IMR-90 (cell line): Measurements from ENCODE around the gene ITPKB. TPM values are rescaled to one million over a fixed set of nuclear protein-coding genes. Genes with fewer than 3 reads are reported as not detected.

ENCODE experiments used
- ATAC-seq: fragments of 200-7000 bp; cut with Tn5 transposase; 2 replicates; pipeline ENCODE4 v1.9.1; 2020; ENCODE audit warnings: low read depth, mild to moderate bottlenecking, moderate library complexity
- BruUV-seq: library from RNA; stranded (reverse); fragments of 400-500 nt; replicated peaks from 2 replicates; lab custom pipeline; 2021; lab: Mats Ljungman, UMichigan
- CTCF ChIA-PET: fragments of 300-600 bp; formaldehyde crosslinking; extraction: SDS; loops from one replicate; lab custom pipeline; 2021; ENCODE audit warnings: antibody characterized with exemption; lab: Yijun Ruan, JAX
- POLR2A ChIA-PET: fragments of 300-600 bp; sonication (Branson Sonifier 250); formaldehyde crosslinking; loops from one replicate; lab custom pipeline; 2022; ENCODE audit warnings: antibody characterized with exemption; ENCODE audit not compliant: unreplicated experiment; lab: Charles Lee
- DNase-seq: peaks from one replicate; pipeline ENCODE4 v3.0.0; 2013
- H2AFZ ChIP-seq: replicated peaks from 2 replicates; pipeline ENCODE3; 2013; ENCODE audit warnings: low read length, mild to moderate bottlenecking; ENCODE audit not compliant: poor library complexity
- H2AK5ac ChIP-seq: 2 replicates; pipeline ENCODE4 v1.6.1; 2013; ENCODE audit warnings: low read depth, low read length, inconsistent platforms
- H2AK9ac ChIP-seq: replicated peaks from 2 replicates; pipeline ENCODE3; 2013; ENCODE audit warnings: mild to moderate bottlenecking, low read depth, low read length, moderate library complexity; ENCODE audit not compliant: poor library complexity
- H2BK120ac ChIP-seq: 2 replicates; pipeline ENCODE4 v1.6.1; 2013; ENCODE audit warnings: low read depth, low read length, inconsistent platforms
- H2BK15ac ChIP-seq: 3 replicates; pipeline ENCODE4 v1.6.1; 2013; ENCODE audit warnings: low read depth, low read length, inconsistent platforms
- H2BK20ac ChIP-seq: 2 replicates; pipeline ENCODE4 v1.6.1; 2013; ENCODE audit warnings: low read depth, mild to moderate bottlenecking, inconsistent platforms, low read length, moderate library complexity
- H2BK5ac ChIP-seq: 2 replicates; pipeline ENCODE4 v1.6.1; 2013; ENCODE audit warnings: mild to moderate bottlenecking, low read depth, low read length, inconsistent platforms; ENCODE audit not compliant: poor library complexity, severe bottlenecking
- H3K14ac ChIP-seq: replicated peaks from 2 replicates; pipeline ENCODE4 v1.6.1; 2013; ENCODE audit warnings: low read depth, low read length, inconsistent platforms
- H3K18ac ChIP-seq: 2 replicates; pipeline ENCODE4 v1.6.1; 2013; ENCODE audit warnings: low read depth, low read length, control low read depth
- H3K23ac ChIP-seq: 2 replicates; pipeline ENCODE4 v1.6.1; 2013; ENCODE audit warnings: low read depth, low read length, inconsistent platforms
- H3K27ac ChIP-seq: 2 replicates; pipeline ENCODE4 v1.5.1; 2013; ENCODE audit warnings: mild to moderate bottlenecking, control low read depth, low read length; ENCODE audit not compliant: insufficient read depth
- H3K27me3 ChIP-seq: 2 replicates; pipeline ENCODE4 v1.6.1; 2013; ENCODE audit warnings: low read length; ENCODE audit not compliant: control insufficient read depth, insufficient read depth
- H3K36me3 ChIP-seq: 2 replicates; pipeline ENCODE4 v1.6.1; 2013; ENCODE audit warnings: low read length, mixed read lengths; ENCODE audit not compliant: control insufficient read depth, insufficient read depth
- H3K4ac ChIP-seq: 2 replicates; pipeline ENCODE4 v1.6.1; 2013; ENCODE audit warnings: low read depth, low read length, inconsistent platforms
- H3K4me1 ChIP-seq: 2 replicates; pipeline ENCODE4 v1.6.1; 2013; ENCODE audit warnings: low read length, mixed read lengths; ENCODE audit not compliant: control insufficient read depth, insufficient read depth
- H3K4me2 ChIP-seq: 2 replicates; pipeline ENCODE4 v1.6.1; 2013; ENCODE audit warnings: low read depth, mild to moderate bottlenecking, control low read depth, low read length, moderate library complexity
- H3K4me3 ChIP-seq: 2 replicates; pipeline ENCODE4 v1.5.1; 2013; ENCODE audit warnings: low read depth, mild to moderate bottlenecking, control low read depth, low read length, moderate library complexity; ENCODE audit not compliant: insufficient read depth
- H3K56ac ChIP-seq: 2 replicates; pipeline ENCODE4 v1.6.1; 2013; ENCODE audit warnings: low read length, inconsistent platforms; ENCODE audit not compliant: insufficient read depth; ENCODE audit errors: extremely low read depth
- H3K79me1 ChIP-seq, 2 experiments: 2 replicates each; pipeline ENCODE4 v1.6.1; 2013; ENCODE audit warnings: low read length in 2 of 2, inconsistent platforms in 1 of 2, low read depth in 1 of 2
- H3K9ac ChIP-seq: 2 replicates; pipeline ENCODE4 v1.6.1; 2013; ENCODE audit warnings: low read depth, low read length, control low read depth
- H3K9me1 ChIP-seq: 2 replicates; pipeline ENCODE4 v1.6.1; 2013; ENCODE audit warnings: low read length, inconsistent platforms; ENCODE audit not compliant: insufficient read depth
- H3K9me3 ChIP-seq: 2 replicates; pipeline ENCODE4 v1.6.1; 2013; ENCODE audit warnings: low read length; ENCODE audit not compliant: control insufficient read depth, insufficient read depth
- H4K20me1 ChIP-seq: 2 replicates; pipeline ENCODE4 v1.6.1; 2013; ENCODE audit warnings: low read length, inconsistent platforms; ENCODE audit not compliant: insufficient read depth
- H4K5ac ChIP-seq: 2 replicates; pipeline ENCODE4 v1.6.1; 2013; ENCODE audit warnings: mild to moderate bottlenecking, low read depth, low read length, control low read depth
- H4K8ac ChIP-seq, 2 experiments: 2 replicates each; pipeline ENCODE4 v1.6.1; 2013; ENCODE audit warnings: low read depth in 2 of 2, low read length in 2 of 2, control low read depth in 1 of 2, inconsistent platforms in 1 of 2
- H4K91ac ChIP-seq: 2 replicates; pipeline ENCODE4 v1.6.1; 2013; ENCODE audit warnings: low read depth, low read length, inconsistent platforms; ENCODE audit not compliant: insufficient read depth
- BHLHE40 ChIP-seq: fragments of 150-350 bp; IDR thresholded peaks from 2 replicates; pipeline ENCODE4 v1.6.1; 2016; ENCODE audit warnings: mild to moderate bottlenecking, low read depth, low read length
- MAFK ChIP-seq: IDR thresholded peaks from 2 replicates; pipeline ENCODE4 v1.6.1; 2012; ENCODE audit warnings: low read depth, low read length, improper control_type of control experiment
- MAZ ChIP-seq: IDR thresholded peaks from 2 replicates; pipeline ENCODE4 v1.6.1; 2012; ENCODE audit warnings: low read depth, mild to moderate bottlenecking, low read length, improper control_type of control experiment, moderate library complexity, borderline replicate concordance
- NFE2L2 ChIP-seq: fragments of 150-350 bp; IDR thresholded peaks from 2 replicates; pipeline ENCODE4 v1.6.1; 2016; ENCODE audit warnings: low read depth, mild to moderate bottlenecking, low read length
- POLR2A ChIP-seq: IDR thresholded peaks from 2 replicates; pipeline ENCODE4 v1.6.1; 2012; ENCODE audit warnings: mild to moderate bottlenecking, low read depth, low read length
- RAD21 ChIP-seq: IDR thresholded peaks from 2 replicates; pipeline ENCODE4 v1.6.1; 2012; ENCODE audit warnings: low read length, improper control_type of control experiment
- WGBS, 2 experiments: methylation state at CpG; one replicate each; pipeline versions ENCODE4 v1.1.5 to v1.1.7; 2013; ENCODE audit warnings: missing lambda C conversion rate in 2 of 2; ENCODE audit not compliant: insufficient read length in 1 of 2; ENCODE audit errors: extremely low coverage in 2 of 2; 5-methylcytosine and 5-hydroxymethylcytosine counted together
- dilution Hi-C: fragments of 300-500 bp; cut with HindIII; formaldehyde crosslinking; loops from one replicate; pipeline ENCODE4 v1.14.3; 2018; ENCODE audit warnings: low sequenced_read_pairs; ENCODE audit not compliant: unreplicated experiment
- in situ Hi-C: fragments of 300-500 bp; cut with MboI; formaldehyde crosslinking; loops from 3 replicates; pipeline ENCODE4 v1.14.3; 2019; ENCODE audit warnings: low sequenced_read_pairs, inconsistent platforms, mixed read lengths
- intact Hi-C: fragments of 100-400 bp; cut with micrococcal nuclease; formaldehyde crosslinking; loops from 2 replicates; pipeline ENCODE4 v1.10.0; 2022
- polyA plus RNA-seq, 3 experiments: library from polyadenylated mRNA; depleted of rRNA; stranded (reverse); fragments of >200 nt; gene quantifications; 2 replicates each; pipeline ENCODE4 v1.2.3, GENCODE V29; 2012; ENCODE audit warnings: low replicate concordance in 1 of 3
- total RNA-seq: library from RNA; depleted of rRNA; stranded (reverse); fragments of >200 nt; gene quantifications from 2 replicates; pipeline ENCODE4 v1.2.3, GENCODE V29; 2012

The ITPKB gene
- total and polyA plus RNA-seq, 2 of the 4 experiments (the other 2 are of a cell fraction): 0.72 to 1.4 TPM

DNA sequence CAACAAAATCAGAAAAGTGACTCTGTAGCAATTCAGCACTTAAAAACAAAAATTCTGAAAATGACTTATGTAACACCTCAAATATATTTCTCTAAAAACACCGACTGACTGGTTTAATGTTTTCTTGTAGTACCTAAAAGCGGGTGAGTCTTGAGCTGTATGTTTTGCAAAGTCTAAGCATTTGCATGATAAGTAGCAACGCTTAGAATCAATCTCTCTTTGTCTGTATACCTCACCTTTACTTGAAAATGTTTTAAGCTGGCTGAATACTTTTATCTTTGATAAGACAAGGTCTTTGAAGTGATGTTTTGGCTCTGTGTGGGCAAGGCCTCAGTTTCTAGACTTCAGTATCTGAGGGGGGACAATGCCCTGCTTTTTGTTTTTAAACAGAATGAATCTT lies 8.2 kb downstream of the ITPKB start:
- Histone ChIP-seq H4K5ac (no peak overlapping the region), H3K9me1 (no peaks in the 10 kb centered on the region), H2AFZ (no peak overlapping the region), H3K79me1 (no peaks in the 10 kb centered on the region; a peak in 1 of 4 replicates), H2BK120ac (no peak overlapping the region), H3K4ac (no peak overlapping the region), H3K4me2 (no peak overlapping the region), H2BK20ac (no peak overlapping the region), H4K20me1 (no peaks in the 10 kb centered on the region; the same call in 1 of the 2 replicates), H2AK5ac (no peak overlapping the region), H4K8ac (no peak overlapping the region), H3K23ac (no peak overlapping the region), H2BK15ac (no peak overlapping the region), H2AK9ac (no peak overlapping the region), H3K18ac (no peak overlapping the region), H3K27ac (no peak overlapping the region), H3K27me3 (no peaks in the 10 kb centered on the region), H3K4me1 (peaks cover 2% of the 10 kb centered on the region; the same call in 1 of the 2 replicates), H3K56ac (no peak overlapping the region), H4K91ac (no peak overlapping the region), H3K9me3 (no peaks in the 10 kb centered on the region), H3K9ac (no peak overlapping the region), H2BK5ac (no peak overlapping the region), H3K14ac (no peak overlapping the region), H3K4me3 (no peak overlapping the region), H3K36me3 (peaks cover 6% of the 10 kb centered on the region; the same call in 1 of the 2 replicates)
- no peak for ATAC-seq
- ChIA-PET POLR2A (no interaction called here), CTCF (no interaction called here)
- dilution Hi-C loops: no loop called here
- intact Hi-C loops: no loop called here
- BruUV-seq: no TSS peak
- in situ Hi-C loops: loop anchor here (10.0 kb wide), 1 partner anchor 96 kb away; no protein-coding TSS in a partner anchor
- whole genome bisulfite sequencing, 2 experiments: no CpG with 5 or more reads among the region's 3 CpGs
- TF ChIP-seq POLR2A (no peak), RAD21 (no peak), MAZ (no peak), NFE2L2 (no peak), MAFK (no peak), BHLHE40 (no peak)
- DNase-seq: no peak
